SK-N-MC (cell line): ENCODE data around the gene STK39.

Source experiments
- EZH2 ChIP-seq: fragments of 200-600 bp; sonication (generic); IDR thresholded peaks from one replicate; pipeline ENCODE4 v1.6.1; 2017; ENCODE audit warnings: antibody characterized with exemption
- POLR2AphosphoS5 ChIP-seq: IDR thresholded peaks from 2 replicates; pipeline ENCODE4 v1.6.1; 2012; ENCODE audit warnings: mild to moderate bottlenecking, low read depth, low read length, borderline replicate concordance

DNA sequence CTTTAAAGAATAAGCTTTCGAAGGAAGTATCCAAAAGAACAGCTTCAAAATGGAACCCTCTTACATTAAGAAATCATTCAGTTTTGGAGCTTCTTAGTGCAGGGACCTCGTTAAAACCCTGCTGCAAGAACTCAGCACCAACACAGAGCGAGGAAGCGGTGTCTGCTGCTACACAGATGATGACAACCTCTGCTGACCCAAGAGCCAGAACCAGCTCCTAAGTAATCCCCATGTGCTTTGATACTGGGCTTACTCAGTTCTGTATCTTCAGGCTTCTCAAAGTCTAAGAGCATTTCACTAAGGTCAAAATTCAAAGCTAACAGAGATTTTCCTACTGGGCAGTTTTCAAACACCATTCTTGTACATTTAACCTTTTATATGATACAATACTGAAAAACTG is 194.6 kb downstream of the STK39 start:
- TF ChIP-seq POLR2AphosphoS5 (no peak), EZH2 (no peak)
